Memory B cell (primary cell): Measurements from ENCODE around the gene NIN.

ENCODE experiments used
- ATAC-seq: fragments of 150-1000 bp; cut with Tn5 transposase; 2 replicates; pipeline ENCODE4 v1.10.0; 2021; ENCODE audit warnings: low read depth, mild to moderate bottlenecking, moderate library complexity
- DNase-seq, 2 donors: peaks; one replicate each; pipeline ENCODE4 v3.0.0; 2022; ENCODE audit warnings: low spot score in 2 of 2
- H3K27ac Mint-ChIP-seq: one replicate; pipeline ENCODE4 v1.8.0; 2022; ENCODE audit warnings: mild to moderate bottlenecking, moderate library complexity, mixed read lengths
- H3K27me3 Mint-ChIP-seq: one replicate; pipeline ENCODE4 v1.8.0; 2022; ENCODE audit warnings: mixed read lengths
- H3K36me3 Mint-ChIP-seq: one replicate; pipeline ENCODE4 v1.8.0; 2022; ENCODE audit warnings: mild to moderate bottlenecking, mixed read lengths
- H3K4me1 Mint-ChIP-seq: one replicate; pipeline ENCODE4 v1.8.0; 2022; ENCODE audit warnings: mixed read lengths
- H3K4me3 Mint-ChIP-seq: one replicate; pipeline ENCODE4 v1.8.0; 2022; ENCODE audit warnings: mild to moderate bottlenecking, moderate library complexity, mixed read lengths
- H3K9me3 Mint-ChIP-seq: one replicate; pipeline ENCODE4 v1.8.0; 2022; ENCODE audit warnings: mixed read lengths

Gene NIN

DNA sequence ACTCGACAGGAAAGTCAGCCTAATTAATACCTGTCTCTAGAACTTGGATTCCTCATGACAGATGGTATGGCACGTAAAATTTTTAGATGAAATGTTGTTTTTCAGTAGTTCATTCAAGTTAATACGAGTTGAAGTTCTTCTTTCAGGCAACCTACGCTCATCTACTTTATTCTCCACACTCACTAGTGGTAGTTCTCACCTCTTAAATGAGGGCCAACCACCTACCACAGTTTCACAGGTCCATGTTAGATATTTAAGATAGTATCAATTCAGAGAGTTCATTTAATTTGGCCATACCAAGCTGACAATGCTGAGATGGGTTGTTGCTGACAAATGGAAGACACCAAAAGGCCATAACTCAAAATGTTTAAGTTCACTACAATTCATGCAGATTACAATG lies 50.6 kb downstream of the NIN start:
- peaks cover 19% of the 10 kb centered on the region for H3K4me1 Mint-ChIP-seq
- H3K27ac Mint-ChIP-seq: peak overlapping the region; percentile 69
- ATAC-seq (no peak), DNase-seq (no peak)
- H3K36me3 Mint-ChIP-seq: peaks cover 8% of the 10 kb centered on the region
- H3K27me3 Mint-ChIP-seq: no peaks in the 10 kb centered on the region
- no peaks in the 10 kb centered on the region for H3K9me3 Mint-ChIP-seq
- no peak overlapping the region for H3K4me3 Mint-ChIP-seq

DNA sequence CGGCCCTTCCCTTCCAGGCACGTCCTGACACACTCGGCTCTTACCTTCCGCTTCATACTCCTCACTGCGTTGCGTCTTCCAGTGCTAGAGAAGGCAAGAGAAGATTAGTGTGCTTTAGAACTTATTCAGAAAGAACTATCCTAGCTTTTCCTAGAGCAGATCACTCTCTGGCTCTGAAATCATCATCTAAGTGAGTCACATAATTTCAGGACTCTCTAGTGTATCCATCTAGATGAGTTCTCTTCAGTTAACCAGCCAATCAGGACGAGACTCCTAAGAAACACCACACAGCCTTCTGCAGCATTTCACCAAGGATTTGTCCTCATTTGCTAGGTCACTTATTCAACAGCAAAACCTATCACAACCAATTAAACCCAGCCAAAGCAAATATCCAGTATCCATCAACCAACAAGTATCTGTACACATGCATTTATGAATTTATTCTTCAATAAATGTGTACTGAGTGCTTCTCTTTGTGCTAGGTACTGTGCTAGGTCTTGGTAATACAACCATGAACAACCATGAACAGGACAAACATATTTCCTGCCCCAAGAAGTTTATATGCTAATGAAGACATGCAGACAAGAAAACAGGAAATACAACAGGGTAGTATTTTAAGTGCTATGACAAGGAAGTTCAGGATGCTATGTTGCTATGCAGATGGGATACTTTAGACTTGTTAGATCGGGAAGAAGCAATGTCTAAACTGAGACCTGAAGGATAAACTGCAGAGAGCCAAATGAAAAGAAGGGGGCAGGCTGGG lies 52.1 kb downstream of the NIN start:
- Mint-ChIP-seq H3K27me3 (no peaks in the 10 kb centered on the region), H3K4me1 (peaks cover 18% of the 10 kb centered on the region), H3K27ac (peak overlapping the region; percentile 73), H3K9me3 (no peaks in the 10 kb centered on the region), H3K4me3 (no peak overlapping the region), H3K36me3 (peaks cover 16% of the 10 kb centered on the region)
- no peak for DNase-seq
- peak; percentile 37 for ATAC-seq

DNA sequence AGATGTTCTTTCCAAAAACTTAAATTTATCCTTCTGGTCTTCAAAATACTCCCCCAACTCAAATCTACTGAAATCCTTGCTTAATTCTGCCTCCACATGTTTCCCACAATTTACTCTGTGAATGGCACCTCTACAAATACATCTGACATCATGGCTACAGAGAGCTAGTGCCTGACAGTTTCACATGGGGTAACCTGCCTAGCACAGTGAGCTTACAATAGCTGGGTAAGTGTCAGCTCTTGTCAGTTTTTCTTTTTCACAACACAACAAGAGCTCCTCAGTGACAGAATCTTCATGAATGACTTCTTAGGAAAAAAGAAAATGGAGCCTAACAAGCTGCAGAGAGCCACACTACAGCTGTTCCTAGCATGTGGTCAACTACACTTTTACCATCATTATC lies 54.4 kb downstream of the NIN start:
- Mint-ChIP-seq H3K36me3 (peaks cover 34% of the 10 kb centered on the region), H3K9me3 (no peaks in the 10 kb centered on the region), H3K27me3 (no peaks in the 10 kb centered on the region), H3K4me1 (peaks cover 16% of the 10 kb centered on the region), H3K4me3 (no peak overlapping the region), H3K27ac (peak overlapping the region; percentile 50)
- DNase-seq (no peak), ATAC-seq (no peak)

DNA sequence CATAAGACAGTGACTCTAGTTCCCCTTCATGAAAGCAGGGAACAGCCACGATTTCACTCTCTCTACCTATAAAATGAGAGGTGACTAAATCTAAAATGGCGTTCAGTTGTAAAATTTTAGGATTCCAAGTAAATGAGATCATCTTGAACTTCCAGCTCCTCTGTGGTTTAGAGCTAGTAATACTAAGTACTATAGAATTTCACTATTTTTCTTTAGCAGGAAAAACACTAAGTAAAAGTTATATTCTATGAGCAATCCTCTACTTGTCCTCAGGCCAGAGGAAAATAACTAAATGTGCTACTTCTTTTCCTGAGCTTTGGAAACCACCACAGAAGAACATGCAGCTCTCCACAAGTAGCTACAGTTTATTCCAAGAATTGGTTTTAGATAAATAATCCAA lies 55.6 kb downstream of the NIN start:
- ATAC-seq (no peak), DNase-seq (no peak)
- H3K27ac Mint-ChIP-seq: peak overlapping the region; percentile 38
- H3K36me3 Mint-ChIP-seq: peaks cover 36% of the 10 kb centered on the region
- no peaks in the 10 kb centered on the region for H3K27me3 Mint-ChIP-seq
- peaks cover 13% of the 10 kb centered on the region for H3K4me1 Mint-ChIP-seq
- no peak overlapping the region for H3K4me3 Mint-ChIP-seq
- H3K9me3 Mint-ChIP-seq: no peaks in the 10 kb centered on the region

DNA sequence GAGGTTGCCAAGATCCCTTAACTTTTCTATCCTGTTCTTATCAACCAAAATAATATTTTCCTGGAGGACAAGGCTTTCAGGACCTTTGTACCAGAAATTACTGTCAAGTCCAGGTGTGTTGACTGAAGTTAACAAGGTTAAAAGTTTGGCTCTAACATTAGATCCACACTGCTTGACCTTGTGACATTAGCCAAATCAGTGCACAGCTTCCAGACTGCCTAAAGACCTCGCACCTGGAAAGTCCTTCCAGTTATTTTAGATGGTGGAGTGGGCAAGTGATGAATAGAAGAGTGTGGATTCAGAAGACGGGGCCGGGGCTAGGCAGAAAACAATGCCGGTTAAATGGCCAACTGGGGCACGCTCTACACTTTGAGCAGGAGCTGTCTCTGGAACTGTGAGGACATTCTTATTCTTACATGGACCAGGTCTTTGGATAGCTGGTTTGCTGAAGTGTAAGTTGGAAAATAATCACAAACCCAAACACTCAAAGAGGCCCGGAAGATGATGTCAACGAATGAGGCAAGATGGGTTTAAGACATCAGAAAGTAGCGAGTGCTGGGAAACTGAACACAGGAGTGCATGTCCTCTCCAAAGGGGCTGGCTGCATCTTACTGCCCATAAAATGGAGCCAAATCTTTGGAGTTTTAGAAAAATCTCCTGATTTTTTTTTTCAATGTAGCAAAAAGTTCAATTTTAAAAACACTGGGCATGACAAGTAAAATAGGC lies 56.3 kb downstream of the NIN start:
- Mint-ChIP-seq H3K36me3 (peaks cover 40% of the 10 kb centered on the region), H3K4me1 (peaks cover 13% of the 10 kb centered on the region), H3K4me3 (no peak overlapping the region), H3K27me3 (no peaks in the 10 kb centered on the region), H3K9me3 (no peaks in the 10 kb centered on the region), H3K27ac (peak overlapping the region; percentile 19)
- DNase-seq (no peak), ATAC-seq (no peak)

DNA sequence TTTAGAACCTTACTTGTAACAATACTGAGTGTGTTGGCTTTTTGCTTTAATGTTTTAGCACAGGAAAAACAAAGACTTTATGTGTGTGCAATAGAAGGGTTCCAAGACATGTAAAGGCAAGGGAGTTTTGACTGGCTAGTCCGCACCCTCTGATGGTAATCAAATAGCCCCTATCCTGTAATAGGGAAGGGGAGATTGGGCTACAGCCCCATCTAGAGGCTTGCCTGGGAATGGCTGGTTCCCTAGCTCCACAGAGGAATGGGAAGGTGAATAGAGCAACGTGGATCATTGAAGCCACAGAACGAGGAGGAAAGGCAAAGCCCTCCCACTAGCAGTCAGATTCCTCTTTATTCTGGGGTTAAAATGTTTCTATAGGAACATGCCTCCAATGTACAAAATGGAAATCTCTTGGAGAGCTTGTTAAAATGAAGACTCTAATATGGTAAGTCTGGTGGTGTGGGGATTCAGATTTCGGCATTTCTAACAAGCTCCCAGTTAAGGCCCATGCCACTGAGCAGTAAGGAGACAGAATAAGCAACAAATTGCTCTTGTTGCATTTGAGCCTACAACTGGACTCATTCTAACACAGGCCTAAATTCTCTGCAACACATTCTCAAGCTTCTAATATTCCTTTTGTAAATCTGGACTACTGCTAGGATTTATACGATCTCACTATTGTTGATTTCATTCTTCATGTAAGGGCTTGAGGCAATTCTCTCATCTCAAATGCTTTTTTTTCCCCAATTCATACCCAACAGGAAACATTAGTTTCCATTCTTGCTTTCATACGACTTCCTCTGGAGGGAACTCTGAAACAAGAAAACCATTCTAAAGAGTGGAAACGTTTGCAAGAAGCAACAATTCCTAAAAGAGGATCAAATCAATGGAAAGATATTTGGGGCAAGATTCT lies 57.1 kb downstream of the NIN start:
- peak; percentile 54 for ATAC-seq
- Mint-ChIP-seq H3K4me1 (peaks cover 9% of the 10 kb centered on the region), H3K4me3 (no peak overlapping the region), H3K27ac (peak overlapping the region; percentile 19), H3K36me3 (peaks cover 42% of the 10 kb centered on the region), H3K9me3 (no peaks in the 10 kb centered on the region), H3K27me3 (no peaks in the 10 kb centered on the region)
- DNase-seq: no peak

DNA sequence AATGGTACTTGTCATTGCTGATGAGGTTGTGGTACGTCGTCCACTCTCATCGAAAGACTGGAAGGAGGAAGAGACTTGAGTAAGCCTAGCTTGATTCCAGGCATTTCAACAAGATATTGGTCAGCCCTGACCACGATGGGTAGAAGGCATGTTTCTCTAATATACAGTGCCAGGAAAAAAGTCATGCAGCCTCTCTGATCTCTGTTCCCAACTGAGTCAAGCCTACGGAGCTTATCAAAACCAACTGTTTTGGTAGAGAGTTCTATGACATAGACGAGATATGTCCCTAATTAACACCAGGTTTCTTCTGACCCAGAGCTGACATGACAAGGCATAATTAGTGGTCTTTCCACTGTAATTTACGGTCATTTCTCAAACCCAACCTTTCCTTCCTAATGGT lies 58.5 kb downstream of the NIN start:
- Mint-ChIP-seq H3K27ac (peak overlapping the region; percentile 19), H3K36me3 (peaks cover 52% of the 10 kb centered on the region), H3K4me3 (no peak overlapping the region), H3K27me3 (no peaks in the 10 kb centered on the region), H3K9me3 (no peaks in the 10 kb centered on the region), H3K4me1 (peaks cover 3% of the 10 kb centered on the region)
- ATAC-seq: no peak
- DNase-seq: no peak

DNA sequence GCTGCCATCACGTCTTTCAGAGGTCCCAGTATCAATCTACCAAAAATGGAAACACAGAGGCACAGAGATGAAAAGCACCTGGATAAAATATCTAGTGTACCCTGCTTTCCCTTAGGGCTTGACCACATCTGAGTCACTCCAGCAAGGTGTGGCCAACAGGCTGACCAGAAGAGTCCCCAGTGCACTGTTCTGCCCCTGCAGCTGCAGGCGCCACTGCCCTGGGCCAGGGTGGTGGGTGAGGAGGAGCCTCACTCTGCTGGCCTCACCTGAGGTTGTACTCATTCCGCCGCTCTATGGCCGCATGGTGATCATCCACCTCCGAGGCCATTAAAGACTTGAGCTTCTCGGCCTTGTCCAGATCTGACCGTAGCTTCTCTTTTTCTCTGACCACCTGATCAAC lies 60.4 kb downstream of the NIN start:
- peaks cover 53% of the 10 kb centered on the region for H3K36me3 Mint-ChIP-seq
- H3K27me3 Mint-ChIP-seq: no peaks in the 10 kb centered on the region
- no peaks in the 10 kb centered on the region for H3K9me3 Mint-ChIP-seq
- no peak overlapping the region for H3K4me3 Mint-ChIP-seq
- peaks cover 3% of the 10 kb centered on the region for H3K4me1 Mint-ChIP-seq
- peak overlapping the region; percentile 63 for H3K27ac Mint-ChIP-seq
- ATAC-seq: no peak
- DNase-seq: no peak

DNA sequence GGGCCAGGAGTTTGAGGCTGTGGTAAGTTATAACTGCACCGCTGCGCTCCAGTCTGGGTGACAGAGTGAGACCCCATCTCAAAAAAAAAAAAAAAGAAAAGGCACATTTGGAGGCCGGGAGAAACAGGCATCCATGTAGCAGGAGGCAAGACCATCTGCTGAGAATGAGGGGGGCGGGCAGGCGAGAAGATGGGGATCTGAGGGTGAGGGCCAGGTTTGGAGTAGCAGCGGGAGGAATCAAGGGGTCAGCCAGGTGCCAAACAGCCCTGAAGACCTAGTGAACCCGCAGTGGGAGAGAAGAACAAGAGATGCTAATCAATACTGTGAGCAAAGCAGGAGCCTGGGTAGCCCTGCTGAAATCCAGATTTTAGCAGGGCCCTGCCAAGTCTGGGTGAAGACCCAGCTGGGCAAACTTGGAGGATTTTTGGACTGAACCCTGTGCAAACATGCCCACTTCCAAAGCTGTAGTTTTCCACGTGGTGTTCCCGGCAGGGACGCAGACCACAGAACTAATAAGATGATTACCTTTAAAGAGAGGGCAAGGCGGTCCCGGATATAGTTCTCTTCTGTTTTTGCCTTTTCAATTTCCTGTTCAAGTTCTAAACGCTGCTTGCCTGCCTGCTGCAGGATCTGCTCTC lies 61.0 kb downstream of the NIN start:
- peaks cover 3% of the 10 kb centered on the region for H3K4me1 Mint-ChIP-seq
- no peaks in the 10 kb centered on the region for H3K27me3 Mint-ChIP-seq
- ATAC-seq: no peak
- no peaks in the 10 kb centered on the region for H3K9me3 Mint-ChIP-seq
- peak overlapping the region; percentile 63 for H3K27ac Mint-ChIP-seq
- no peak overlapping the region for H3K4me3 Mint-ChIP-seq
- peaks cover 53% of the 10 kb centered on the region for H3K36me3 Mint-ChIP-seq
- no peak for DNase-seq

DNA sequence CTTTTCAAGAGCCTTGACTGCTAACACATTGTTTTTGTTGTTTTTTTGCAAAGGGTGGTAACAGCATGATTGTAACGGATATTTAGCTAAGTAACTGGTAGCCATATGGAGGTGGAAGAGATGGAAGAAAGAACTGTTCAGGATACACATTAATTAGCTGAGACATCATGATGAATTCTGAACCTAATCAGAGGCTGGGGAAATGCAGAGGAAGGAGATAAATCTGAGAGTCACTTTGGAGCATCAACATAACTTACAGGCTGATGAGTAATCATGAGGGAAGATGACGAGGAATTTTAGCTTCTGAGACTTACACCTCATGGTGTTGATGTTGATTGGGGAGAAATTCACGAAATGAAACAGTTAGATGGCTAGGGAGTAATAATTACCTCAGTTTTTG lies 62.3 kb downstream of the NIN start:
- no peak for ATAC-seq
- peak overlapping the region; percentile 76 for H3K27ac Mint-ChIP-seq
- no peak for DNase-seq
- H3K27me3 Mint-ChIP-seq: no peaks in the 10 kb centered on the region
- no peaks in the 10 kb centered on the region for H3K4me1 Mint-ChIP-seq
- H3K4me3 Mint-ChIP-seq: no peak overlapping the region
- H3K9me3 Mint-ChIP-seq: no peaks in the 10 kb centered on the region
- peaks cover 51% of the 10 kb centered on the region for H3K36me3 Mint-ChIP-seq

DNA sequence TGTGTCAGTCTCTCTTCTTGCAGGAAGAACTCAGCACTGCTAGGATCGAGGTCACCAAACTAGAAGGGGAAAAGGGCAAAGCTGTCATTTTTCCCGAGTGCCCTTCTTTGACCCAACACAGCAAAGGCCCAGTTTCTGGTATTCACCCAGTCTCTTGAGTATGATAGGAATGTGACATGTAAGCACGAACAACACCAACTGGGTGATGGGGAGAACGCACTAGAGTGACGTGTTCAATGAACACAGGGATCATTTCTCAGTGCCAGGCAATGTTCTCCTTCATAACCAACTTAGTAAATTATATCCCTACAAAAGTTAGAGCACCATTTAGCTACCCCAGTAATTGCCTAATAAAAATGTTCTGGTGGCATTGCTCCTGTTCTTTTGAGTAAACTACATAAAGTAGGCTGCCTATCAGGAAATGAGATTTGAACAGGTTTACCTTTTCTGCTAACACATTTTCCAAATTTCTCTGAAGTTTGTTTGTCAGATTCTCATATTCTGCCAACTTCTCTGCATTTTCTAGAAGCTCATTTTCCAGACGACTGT lies 64.5 kb downstream of the NIN start:
- peaks cover 2% of the 10 kb centered on the region for H3K4me1 Mint-ChIP-seq
- H3K27ac Mint-ChIP-seq: peak overlapping the region; percentile 83
- H3K4me3 Mint-ChIP-seq: no peak overlapping the region
- ATAC-seq (no peak), DNase-seq (no peak)
- H3K36me3 Mint-ChIP-seq: peaks cover 50% of the 10 kb centered on the region
- no peaks in the 10 kb centered on the region for H3K27me3 Mint-ChIP-seq
- H3K9me3 Mint-ChIP-seq: no peaks in the 10 kb centered on the region

DNA sequence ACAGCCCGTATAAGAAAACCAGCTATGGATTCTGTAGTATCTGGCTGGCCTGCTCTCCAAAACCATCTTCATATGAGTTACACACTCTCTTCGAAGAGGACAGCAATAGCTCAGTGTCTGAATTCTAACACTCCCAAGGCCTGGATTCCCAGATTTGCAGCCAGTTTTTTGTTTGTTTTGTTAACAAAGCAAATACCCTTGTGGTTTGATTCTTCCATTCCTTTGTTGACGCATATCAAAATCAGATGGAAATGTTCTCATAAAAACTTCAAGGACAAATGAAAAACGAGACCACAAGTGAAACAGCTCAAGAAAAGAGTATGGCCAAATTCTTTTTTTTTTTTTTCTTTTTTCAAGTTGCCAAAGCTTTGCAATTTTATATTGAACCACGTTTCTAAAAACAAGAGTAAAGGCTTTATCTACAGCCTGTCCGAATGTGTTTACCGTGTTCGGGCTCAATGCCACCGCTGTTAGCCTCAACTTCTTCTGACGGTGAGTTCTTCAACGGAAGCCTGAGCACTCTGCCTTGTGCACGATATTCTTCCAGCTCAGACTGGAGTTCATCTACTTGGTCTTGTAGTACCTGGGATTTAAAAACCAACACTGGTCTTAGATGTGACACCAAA lies 67.5 kb downstream of the NIN start:
- Mint-ChIP-seq H3K9me3 (no peaks in the 10 kb centered on the region), H3K27ac (no peak overlapping the region), H3K4me1 (peaks cover 2% of the 10 kb centered on the region), H3K4me3 (no peak overlapping the region), H3K27me3 (no peaks in the 10 kb centered on the region), H3K36me3 (peaks cover 48% of the 10 kb centered on the region)
- DNase-seq (no peak), ATAC-seq (no peak)

DNA sequence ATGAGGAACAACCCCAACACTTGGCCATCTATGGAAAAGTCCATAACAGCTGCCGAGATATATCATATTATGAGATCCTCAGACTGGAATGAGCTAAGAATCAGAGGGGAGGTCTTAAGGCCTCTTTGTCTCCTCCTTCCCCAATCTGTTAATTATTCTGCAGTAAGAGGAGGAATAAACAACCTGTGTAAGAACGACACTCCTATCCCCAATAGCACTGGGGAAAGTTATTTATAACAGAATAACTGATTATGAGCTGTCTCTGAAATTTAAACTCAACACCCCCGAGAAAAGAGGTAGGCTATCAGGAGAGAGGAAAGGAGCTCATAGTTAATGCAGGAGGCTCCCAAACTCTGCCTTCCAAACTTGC lies 68.0 kb downstream of the NIN start:
- DNase-seq (no peak), ATAC-seq (no peak)
- Mint-ChIP-seq H3K4me3 (no peak overlapping the region), H3K36me3 (peaks cover 43% of the 10 kb centered on the region), H3K9me3 (no peaks in the 10 kb centered on the region), H3K27ac (no peak overlapping the region), H3K4me1 (peaks cover 2% of the 10 kb centered on the region), H3K27me3 (no peaks in the 10 kb centered on the region)
